Colon (tissue), 2 donors: Measurements from ENCODE around the gene OR2F2.

Experiments
- FAIRE-seq: peaks from 2 replicates; lab custom pipeline; 2012; peaks lifted over from hg19 to GRCh38; lab: Jason Lieb, UNC
- donor health status: control.
- donor health status: control.

OR2F2 gene

GRCh38 chr7:143914938-143915652, 19.9 kb upstream of the OR2F2 start:
- no peak for FAIRE-seq

- FAIRE-seq = no peak
Measured at GRCh38 chr7:143924851-143925250, 10.2 kb upstream of the OR2F2 start.

GRCh38 chr7:143929224-143929920, 5.7 kb upstream of the OR2F2 start:
- no peak for FAIRE-seq

GRCh38 chr7:143931739-143932138, 3.3 kb upstream of the OR2F2 start:
- FAIRE-seq = no peak

GRCh38 chr7:143936087-143937009, 1.3 kb downstream of the OR2F2 start:
- FAIRE-seq = no peak

- no peak for FAIRE-seq
Measured at GRCh38 chr7:143938379-143939243, 3.6 kb downstream of the OR2F2 start.

- no peak for FAIRE-seq
Measured at GRCh38 chr7:143945423-143945822, 10.4 kb downstream of the OR2F2 start.

- FAIRE-seq = no peak
Measured at GRCh38 chr7:143947111-143947510, 12.1 kb downstream of the OR2F2 start.

- FAIRE-seq = no peak
Measured at GRCh38 chr7:143948733-143949132, 13.7 kb downstream of the OR2F2 start.

- no peak for FAIRE-seq
Measured at GRCh38 chr7:143953421-143953820, 18.4 kb downstream of the OR2F2 start.

- no peak for FAIRE-seq
Measured at GRCh38 chr7:143954135-143954534, 19.1 kb downstream of the OR2F2 start.

GRCh38 chr7:143954544-143954943, 19.5 kb downstream of the OR2F2 start, which contains the start of gene OR2F1:
Gene OR2F1, plus strand, starts transcription at chr7:143954844. Its CDS starts 5,127 bp downstream, at chr7:143959971.
- FAIRE-seq = no peak

GRCh38 chr7:143958781-143959180, 23.7 kb downstream of the OR2F2 start:
- no peak for FAIRE-seq

GRCh38 chr7:143960813-143961610, 26.0 kb downstream of the OR2F2 start:
- no peak for FAIRE-seq

- no peak for FAIRE-seq
Measured at GRCh38 chr7:143965280-143965679, 30.2 kb downstream of the OR2F2 start.

- FAIRE-seq = no peak
Measured at GRCh38 chr7:143967398-143967797, 32.4 kb downstream of the OR2F2 start.

GRCh38 chr7:143973870-143974416, 38.9 kb downstream of the OR2F2 start:
- FAIRE-seq = no peak

GRCh38 chr7:143974459-143974858, 39.4 kb downstream of the OR2F2 start:
- FAIRE-seq = no peak

GRCh38 chr7:143975617-143976016, 40.6 kb downstream of the OR2F2 start:
- FAIRE-seq = no peak

GRCh38 chr7:143978585-143978984, 43.6 kb downstream of the OR2F2 start:
- no peak for FAIRE-seq
